Breast epithelium (tissue), 4 donors: ENCODE measurements around the gene ADGRF4. TPM values are rescaled to one million over a fixed set of nuclear protein-coding genes. Genes with fewer than 3 reads are reported as not detected.
"Not testable (repeated sequence)": the region's sequence is repeated elsewhere in the genome, so short reads cannot be mapped to it uniquely, and the experiment has no call there.

ENCODE experiments used
- DNase-seq, 2 donors: peaks; one replicate each; pipeline ENCODE4 v3.0.0-alpha.2; 2019; ENCODE audit warnings: low spot score in 2 of 2
- H3K27ac ChIP-seq, 2 donors: fragments of 200-600 bp; sonication (generic) in 1 of 2; one replicate each; pipeline ENCODE4 v1.5.1; 2016 to 2019; ENCODE audit warnings: mild to moderate bottlenecking in 1 of 2
- H3K27me3 ChIP-seq, 2 donors: fragments of 200-600 bp; sonication (generic) in 1 of 2; one replicate each; pipeline versions ENCODE4 v1.5.1 to v1.6.0; 2017 to 2019; ENCODE audit warnings: control low read depth in 1 of 2, mild to moderate bottlenecking in 1 of 2
- H3K36me3 ChIP-seq: fragments of 200-600 bp; one replicate; pipeline ENCODE4 v1.5.1; 2019
- H3K4me1 ChIP-seq, 2 donors: fragments of 200-600 bp; sonication (generic); one replicate each; pipeline ENCODE4 v1.5.1; 2016 to 2019; ENCODE audit warnings: control low read depth in 1 of 2
- H3K4me3 ChIP-seq, 3 donors: fragments of 200-600 bp; sonication (generic); 1 replicate in 2 of 3; 2 replicates in 1 of 3; pipeline ENCODE4 v1.5.1; 2016 to 2019; ENCODE audit warnings: mild to moderate bottlenecking in 3 of 3, moderate library complexity in 2 of 3
- H3K9me3 ChIP-seq, 2 donors: fragments of 200-600 bp; sonication (generic) in 1 of 2; one replicate each; pipeline ENCODE4 v1.5.1; 2016 to 2019; ENCODE audit warnings: control low read depth in 1 of 2
- POLR2A ChIP-seq: fragments of 450-650 bp; IDR thresholded peaks from one replicate; pipeline ENCODE4 v1.6.1; 2016; ENCODE audit warnings: antibody characterized with exemption, mild to moderate bottlenecking, moderate library complexity
- POLR2AphosphoS5 ChIP-seq, 3 donors: sonication (generic); formaldehyde crosslinking; IDR thresholded peaks; one replicate each; pipeline ENCODE4 v1.6.1; 2017; ENCODE audit warnings: antibody characterized with exemption in 3 of 3
- intact Hi-C: fragments of 100-400 bp; cut with DNase I; formaldehyde crosslinking; loops from one replicate; pipeline ENCODE4 v1.15.1; 2023; ENCODE audit warnings: low total_unique reads
- total RNA-seq, 3 donors: library from RNA; depleted of rRNA; stranded (reverse); fragments of >200 nt; gene quantifications; one replicate each; pipeline ENCODE4 v1.1.0, GENCODE V29; 2016
- TF ChIP-seq, protein P1 (sequence below), 3 donors: fragments of 450-650 bp; IDR thresholded peaks; one replicate each; pipeline ENCODE4 v1.5.1; 2016 to 2017; ENCODE audit warnings: antibody characterized with exemption in 3 of 3, mild to moderate bottlenecking in 3 of 3, moderate library complexity in 3 of 3

ADGRF4 gene
- total RNA-seq, 3 donors from 2014 or later, result 0.15 to 0.16 TPM; not detected in 1

DNA sequence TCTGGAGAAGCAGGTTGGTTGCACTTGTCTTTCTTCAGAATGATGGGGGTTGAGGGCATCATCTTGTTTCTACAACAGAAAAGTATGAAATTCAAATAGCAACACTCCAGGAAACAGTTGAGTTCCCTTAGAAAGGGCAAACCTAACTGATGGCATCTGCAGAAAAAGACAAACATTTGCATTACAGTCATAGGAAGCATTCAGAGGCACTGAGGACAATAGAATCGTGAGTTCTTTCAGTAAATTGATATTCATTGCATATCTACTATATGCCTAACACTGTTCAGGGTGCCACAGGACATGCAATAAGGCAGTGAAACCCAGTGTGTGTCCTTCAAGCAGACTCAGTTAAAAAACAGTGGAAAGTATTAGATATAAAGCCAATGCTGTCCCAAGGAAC lies 42.3 kb downstream of the ADGRF4 start:
- H3K4me3 ChIP-seq, result no peak overlapping the region
- intact Hi-C loops, result no loop called here
- no peaks in the 10 kb centered on the region for H3K9me3 ChIP-seq
- no peak overlapping the region for H3K27ac ChIP-seq
- H3K27me3 ChIP-seq, result no peaks in the 10 kb centered on the region
- no peaks in the 10 kb centered on the region for H3K4me1 ChIP-seq
- H3K36me3 ChIP-seq, result no peaks in the 10 kb centered on the region
- no peak for DNase-seq
- TF ChIP-seq, protein P1, sequence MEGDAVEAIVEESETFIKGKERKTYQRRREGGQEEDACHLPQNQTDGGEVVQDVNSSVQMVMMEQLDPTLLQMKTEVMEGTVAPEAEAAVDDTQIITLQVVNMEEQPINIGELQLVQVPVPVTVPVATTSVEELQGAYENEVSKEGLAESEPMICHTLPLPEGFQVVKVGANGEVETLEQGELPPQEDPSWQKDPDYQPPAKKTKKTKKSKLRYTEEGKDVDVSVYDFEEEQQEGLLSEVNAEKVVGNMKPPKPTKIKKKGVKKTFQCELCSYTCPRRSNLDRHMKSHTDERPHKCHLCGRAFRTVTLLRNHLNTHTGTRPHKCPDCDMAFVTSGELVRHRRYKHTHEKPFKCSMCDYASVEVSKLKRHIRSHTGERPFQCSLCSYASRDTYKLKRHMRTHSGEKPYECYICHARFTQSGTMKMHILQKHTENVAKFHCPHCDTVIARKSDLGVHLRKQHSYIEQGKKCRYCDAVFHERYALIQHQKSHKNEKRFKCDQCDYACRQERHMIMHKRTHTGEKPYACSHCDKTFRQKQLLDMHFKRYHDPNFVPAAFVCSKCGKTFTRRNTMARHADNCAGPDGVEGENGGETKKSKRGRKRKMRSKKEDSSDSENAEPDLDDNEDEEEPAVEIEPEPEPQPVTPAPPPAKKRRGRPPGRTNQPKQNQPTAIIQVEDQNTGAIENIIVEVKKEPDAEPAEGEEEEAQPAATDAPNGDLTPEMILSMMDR (IDR thresholded peaks at IDR 0.05), result no peak
- TF ChIP-seq POLR2AphosphoS5 (IDR thresholded peaks at IDR 0.05), result no peak
- TF ChIP-seq POLR2A, result no peak

DNA sequence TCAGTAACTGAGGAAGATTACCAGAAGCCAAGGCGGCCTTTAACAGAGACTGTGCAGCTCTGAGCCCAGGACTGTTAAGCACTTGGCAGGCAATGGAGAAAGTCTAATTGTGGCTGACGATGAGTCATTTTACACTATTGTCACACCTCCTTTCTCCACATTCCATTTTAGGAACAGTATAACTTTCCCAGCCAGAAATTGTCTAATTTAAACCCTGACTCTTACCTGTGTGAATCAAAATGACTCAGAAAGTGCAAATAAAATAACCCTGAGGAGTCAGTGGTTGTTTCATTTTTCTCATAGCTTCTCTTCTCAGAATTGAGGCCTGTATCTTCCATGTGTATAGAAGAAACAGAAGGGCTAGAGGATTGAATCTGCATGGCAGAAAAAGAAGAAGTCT lies 43.4 kb downstream of the ADGRF4 start:
- intact Hi-C loops, result no loop called here
- H3K27ac ChIP-seq, result no peak overlapping the region
- H3K9me3 ChIP-seq, result no peaks in the 10 kb centered on the region
- no peak overlapping the region for H3K4me3 ChIP-seq
- DNase-seq, result no peak
- TF ChIP-seq POLR2A, result no peak
- TF ChIP-seq, protein P1 (IDR thresholded peaks at IDR 0.05), result no peak
- no peak for TF ChIP-seq POLR2AphosphoS5 (IDR thresholded peaks at IDR 0.05)
- H3K4me1 ChIP-seq, result no peaks in the 10 kb centered on the region
- no peaks in the 10 kb centered on the region for H3K27me3 ChIP-seq
- H3K36me3 ChIP-seq, result no peaks in the 10 kb centered on the region

DNA sequence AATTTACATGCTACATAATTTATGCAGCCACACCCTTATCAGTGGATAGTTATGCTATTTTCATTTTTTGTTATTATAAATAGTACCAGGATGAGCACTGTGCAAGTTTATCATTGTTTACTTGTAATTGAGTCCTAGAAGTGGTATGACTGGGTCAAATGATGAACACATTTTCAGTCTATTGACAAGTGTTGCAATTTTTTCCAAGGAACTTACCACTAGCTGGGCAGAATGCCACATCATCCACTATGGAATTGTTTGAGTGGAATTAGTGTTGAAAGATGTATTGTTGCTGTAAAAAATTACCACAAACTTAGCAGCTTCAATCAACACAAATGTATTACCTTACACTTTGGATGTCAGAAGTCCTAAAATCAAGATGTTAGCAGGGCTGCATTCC lies 45.4 kb downstream of the ADGRF4 start:
- Histone ChIP-seq H3K9me3 (no peaks in the 10 kb centered on the region), H3K4me3 (no peak overlapping the region), H3K27ac (no peak overlapping the region), H3K36me3 (no peaks in the 10 kb centered on the region), H3K4me1 (no peaks in the 10 kb centered on the region), H3K27me3 (no peaks in the 10 kb centered on the region)
- no peak for TF ChIP-seq POLR2AphosphoS5 (IDR thresholded peaks at IDR 0.05)
- TF ChIP-seq POLR2A, result no peak
- TF ChIP-seq, protein P1 (IDR thresholded peaks at IDR 0.05), result no peak
- intact Hi-C loops, result no loop called here
- DNase-seq, result no peak

DNA sequence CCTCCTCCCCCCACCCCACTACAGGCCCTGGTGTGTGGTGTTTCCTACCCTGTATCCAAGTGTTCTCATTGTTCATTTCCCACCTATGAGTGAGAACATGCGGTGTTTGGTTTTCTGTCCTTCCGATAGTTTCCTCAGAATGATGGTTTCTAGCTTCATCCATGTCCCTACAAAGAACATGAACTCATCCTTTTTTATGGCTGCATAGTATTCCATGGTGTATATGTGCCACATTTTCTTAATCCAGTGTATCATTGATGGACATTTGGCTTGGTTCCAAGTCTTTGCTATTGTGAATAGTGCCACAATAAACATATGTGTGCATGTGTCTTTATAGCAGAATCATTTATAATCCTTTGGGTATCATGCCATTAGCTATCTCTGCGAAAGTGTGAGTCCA lies 46.9 kb downstream of the ADGRF4 start:
- H3K27ac ChIP-seq, H3K4me3 ChIP-seq, H3K27me3 ChIP-seq, H3K9me3 ChIP-seq, H3K4me1 ChIP-seq, H3K36me3 ChIP-seq, DNase-seq, intact Hi-C loops: not testable (repeated sequence)

DNA sequence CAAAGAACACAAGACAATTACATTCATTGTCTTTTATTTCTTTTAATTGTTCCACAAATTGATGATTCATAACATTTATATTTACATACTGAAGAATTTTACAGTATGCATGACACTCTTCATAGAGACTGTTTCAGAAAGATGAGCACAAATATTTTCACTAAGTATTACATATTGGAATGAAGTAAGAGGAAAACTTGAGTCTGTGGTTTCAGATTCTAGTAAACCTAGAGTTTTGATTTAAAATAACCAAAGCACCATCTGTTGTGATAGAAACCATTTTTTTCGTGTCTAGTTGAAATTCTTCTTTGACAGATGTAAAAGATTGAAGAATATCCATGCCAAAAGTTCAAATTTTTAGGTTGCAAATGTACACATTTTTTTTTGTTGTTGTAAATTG lies 51.4 kb downstream of the ADGRF4 start:
- Histone ChIP-seq H3K9me3 (no peaks in the 10 kb centered on the region), H3K4me1 (no peaks in the 10 kb centered on the region), H3K36me3 (no peaks in the 10 kb centered on the region), H3K27ac (no peak overlapping the region), H3K27me3 (no peaks in the 10 kb centered on the region), H3K4me3 (no peak overlapping the region)
- TF ChIP-seq, protein P1 (IDR thresholded peaks at IDR 0.05), result no peak
- TF ChIP-seq POLR2AphosphoS5 (IDR thresholded peaks at IDR 0.05), result no peak
- TF ChIP-seq POLR2A, result no peak
- no peak for DNase-seq
- intact Hi-C loops, result no loop called here

DNA sequence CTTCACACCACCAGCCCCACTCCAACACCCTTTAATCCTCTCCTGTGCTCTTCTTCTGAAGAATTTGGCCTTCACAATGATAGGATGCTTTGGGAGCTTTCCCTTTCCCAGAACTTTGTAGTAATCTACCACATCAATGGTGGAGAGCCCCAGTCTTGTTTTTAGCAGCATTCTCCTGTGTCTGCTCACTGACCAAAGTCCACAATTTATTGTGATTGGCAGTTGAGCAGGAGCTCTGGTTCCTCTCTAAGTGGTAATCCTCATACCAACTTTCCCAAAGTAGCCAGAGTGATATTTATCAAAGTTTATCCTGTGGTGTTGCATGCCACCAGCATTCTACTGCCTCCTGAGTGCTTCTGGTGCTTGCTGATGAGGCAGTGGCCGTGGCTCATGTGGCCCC lies 54.4 kb downstream of the ADGRF4 start:
- intact Hi-C loops, result no loop called here
- Histone ChIP-seq H3K27me3 (no peaks in the 10 kb centered on the region), H3K9me3 (no peaks in the 10 kb centered on the region), H3K27ac (no peak overlapping the region), H3K4me3 (no peak overlapping the region), H3K4me1 (no peaks in the 10 kb centered on the region), H3K36me3 (no peaks in the 10 kb centered on the region)
- TF ChIP-seq, protein P1 (IDR thresholded peaks at IDR 0.05), result no peak
- no peak for TF ChIP-seq POLR2A
- no peak for TF ChIP-seq POLR2AphosphoS5 (IDR thresholded peaks at IDR 0.05)
- no peak for DNase-seq
